GM18508 (cell line): ENCODE data around the gene NOL9.
"Not testable (repeated sequence)": the region's sequence is repeated elsewhere in the genome, so short reads cannot be mapped to it uniquely, and the experiment has no call there.

Source experiments
- ATAC-seq: cut with Tn5 transposase; IDR thresholded peaks from one replicate; pipeline ENCODE4 v1.9.1; 2021; ENCODE audit warnings: moderate number of reproducible peaks; ENCODE audit not compliant: insufficient read depth, unreplicated experiment

The NOL9 gene

GRCh38 chr1:6506210-6507036 lies 47.9 kb downstream of the NOL9 start:
- no peak for ATAC-seq

- ATAC-seq = no peak
These were observed 48.7 kb downstream of the NOL9 start for GRCh38 chr1:6505367-6506209.

DNA sequence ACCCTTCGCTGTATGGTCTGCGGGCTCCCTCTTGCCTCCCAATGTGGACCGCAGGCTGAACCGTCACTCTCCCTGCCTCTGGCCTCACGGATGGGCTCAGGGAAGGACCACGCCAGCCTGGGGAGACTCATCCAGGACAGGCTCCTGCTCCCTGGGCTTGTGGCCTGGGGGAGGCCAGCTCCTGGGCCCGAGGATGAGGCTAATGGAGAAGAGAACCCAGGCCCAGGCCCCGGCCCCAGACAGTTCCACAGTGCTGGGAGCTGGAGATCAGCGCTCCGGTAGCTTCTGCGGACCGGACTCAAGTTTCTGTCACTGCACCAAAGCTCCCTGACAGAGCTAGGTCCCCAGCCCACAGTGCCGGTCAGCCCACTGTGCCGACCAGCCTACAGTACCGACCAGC lies 49.4 kb downstream of the NOL9 start:
- no peak for ATAC-seq

GRCh38 chr1:6503884-6504602 lies 50.3 kb downstream of the NOL9 start:
- no peak for ATAC-seq

- no peak for ATAC-seq
These were observed 52.1 kb downstream of the NOL9 start for GRCh38 chr1:6502000-6502891.

- ATAC-seq = no peak
These were observed 53.0 kb downstream of the NOL9 start for GRCh38 chr1:6501279-6501813.

- ATAC-seq = no peak
These were observed 53.6 kb downstream of the NOL9 start for GRCh38 chr1:6500544-6501278.

DNA sequence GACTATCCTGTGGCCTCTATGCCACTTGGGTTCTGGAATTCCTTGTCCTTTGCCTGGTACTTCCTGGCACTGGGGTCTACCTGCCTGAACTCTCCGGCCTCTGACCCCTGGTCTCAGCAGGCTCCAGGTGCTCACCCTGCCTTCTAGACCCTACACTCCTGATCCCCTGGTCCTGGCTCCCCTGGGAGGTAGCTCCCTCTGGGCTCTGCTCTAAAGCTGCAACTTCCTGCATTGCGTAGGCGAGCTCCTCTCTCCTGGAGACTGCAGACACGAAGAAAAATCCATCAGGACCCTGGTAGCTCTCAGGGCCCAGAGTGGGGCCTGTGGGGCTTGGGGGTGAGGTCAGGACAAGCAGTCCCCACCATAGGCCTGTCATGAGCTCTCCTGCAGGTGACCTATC lies 55.0 kb downstream of the NOL9 start:
- ATAC-seq = no peak

GRCh38 chr1:6498576-6499111 lies 55.7 kb downstream of the NOL9 start:
- ATAC-seq = no peak

- ATAC-seq = no peak
These were observed 56.3 kb downstream of the NOL9 start for GRCh38 chr1:6497867-6498575.

GRCh38 chr1:6497215-6497866 lies 57.0 kb downstream of the NOL9 start:
- ATAC-seq = no peak

GRCh38 chr1:6496890-6497214 lies 57.5 kb downstream of the NOL9 start:
- ATAC-seq = no peak

DNA sequence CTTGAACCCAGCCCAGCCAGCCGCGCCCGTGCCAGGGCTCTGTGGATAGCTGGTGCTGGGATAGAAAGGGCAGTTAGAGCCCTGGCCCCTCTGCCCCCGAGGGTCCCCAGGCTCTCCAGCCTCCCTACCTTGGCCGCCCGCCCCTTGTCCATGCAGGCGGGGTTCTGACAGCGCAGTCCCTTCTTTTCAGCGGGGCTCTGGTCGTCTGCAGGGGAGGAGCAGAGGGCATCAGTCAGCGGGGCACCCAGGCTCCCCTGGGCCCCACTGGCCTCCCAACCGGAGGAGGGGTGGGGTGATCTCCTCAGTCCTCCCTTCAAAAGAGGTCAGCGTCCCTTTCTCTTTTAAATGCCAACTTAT lies 58.0 kb downstream of the NOL9 start:
- ATAC-seq = no peak

- ATAC-seq = no peak
These were observed 58.6 kb downstream of the NOL9 start for GRCh38 chr1:6495540-6496364.

DNA sequence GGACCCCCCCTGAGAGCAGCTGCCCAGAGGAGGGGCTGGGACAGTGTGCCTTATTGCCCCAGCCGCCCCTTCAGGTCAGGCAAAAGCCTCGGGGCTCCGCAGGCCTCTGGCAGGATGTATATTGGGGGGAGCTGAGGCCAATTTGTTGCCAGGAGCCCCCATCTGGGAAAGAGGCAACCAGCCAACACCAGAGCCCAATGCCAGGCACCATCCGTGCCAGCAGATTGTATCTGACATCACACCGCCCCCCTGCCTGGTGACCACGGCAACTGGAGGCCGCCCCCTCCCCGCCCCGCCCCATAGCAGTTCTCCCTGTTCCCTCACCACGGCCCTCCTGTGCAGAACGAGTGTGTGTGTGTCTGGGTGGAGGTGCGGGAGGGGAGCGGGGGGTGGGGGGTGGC lies 59.3 kb downstream of the NOL9 start:
- ATAC-seq = no peak

GRCh38 chr1:6494627-6495026 lies 59.7 kb downstream of the NOL9 start:
- ATAC-seq = no peak

GRCh38 chr1:6493834-6494223 lies 60.5 kb downstream of the NOL9 start:
- ATAC-seq = not testable (repeated sequence)
